H1 (cell line): Measurements from ENCODE around the gene CACNA1E. TPM values are rescaled to one million over a fixed set of nuclear protein-coding genes. Genes with fewer than 3 reads are reported as not detected.

ENCODE experiments used
- CHD7 ChIP-seq: fragments of 300-600 bp; sonication (generic); IDR thresholded peaks from 2 replicates; pipeline ENCODE4 v1.7.1; 2012; ENCODE audit warnings: low read length, moderate library complexity, mild to moderate bottlenecking, inconsistent platforms; ENCODE audit not compliant: insufficient replicate concordance
- HDAC2 ChIP-seq, 2 experiments: fragments of 300-600 bp in 1 of 2; sonication (generic) in 1 of 2; IDR thresholded peaks; 2 replicates each; pipeline ENCODE4 v1.6.1; 2011 to 2012; ENCODE audit warnings: low read depth in 2 of 2, low read length in 2 of 2, mild to moderate bottlenecking in 2 of 2, moderate library complexity in 2 of 2, borderline replicate concordance in 1 of 2, inconsistent platforms in 1 of 2
- RNF2 ChIP-seq: fragments of 200-900, 300-1000 bp; sonication (generic); IDR thresholded peaks from 2 replicates; pipeline ENCODE4 v1.7.1; 2016; ENCODE audit warnings: borderline replicate concordance, low read depth, mild to moderate bottlenecking, antibody characterized with exemption, low read length; ENCODE audit not compliant: poor library complexity, severe bottlenecking; ENCODE audit errors: missing control alignments
- YY1 ChIP-seq: IDR thresholded peaks from 2 replicates; pipeline ENCODE4 v1.6.1; 2011; ENCODE audit warnings: low read depth, mild to moderate bottlenecking, low read length
- polyA plus RNA-seq, 7 experiments: library from polyadenylated mRNA; depleted of rRNA in 3 of 7; stranded (reverse) in 5 of 7; unstranded in 2 of 7; fragments of >200 nt in 5 of 7; fragments of 200-250 nt in 2 of 7; gene quantifications; 1 replicate in 5 of 7; 2 replicates in 1 of 7; 4 replicates in 1 of 7; pipeline versions ENCODE4 v1.2.1 to v1.2.3, GENCODE V29; 2011 to 2013; ENCODE audit warnings: missing spikeins in 2 of 7, mixed read lengths in 2 of 7
- total RNA-seq: library from RNA; stranded (reverse); fragmentation: NEBNext Ultra II Directional; extraction: Animal tissue kit (Norgen Biotek cat#: 25700); gene quantifications from 2 replicates; pipeline ENCODE4 v1.2.1, GENCODE V29; 2021

CACNA1E gene
- total and polyA plus RNA-seq, 2 of the 8 experiments (the other 6 are each of a cell fraction or from before 2014, with no cell fraction given): 0.98 to 1.3 TPM

- TF ChIP-seq CHD7: no peak
- no peak for TF ChIP-seq YY1
- TF ChIP-seq HDAC2 (IDR thresholded peaks at IDR 0.05; ENCODE audit: borderline replicate concordance in 1 of 2, low read depth in 2 of 2, low read length in 2 of 2): no peak
- no peak for TF ChIP-seq RNF2
These were observed 285.6 kb downstream of the CACNA1E start (continued) for GRCh38 chr1:181768930-181769280.
